Measurements from ENCODE around the gene KDM3B. TPM values are rescaled to one million over a fixed set of nuclear protein-coding genes. Genes with fewer than 3 reads are reported as not detected.

KDM3B gene
- total and polyA plus RNA-seq, 9 of the 15 experiments (the other 6 are each of a cell fraction or from before 2014, with no cell fraction given): 13.8 to 62.8 (median 41.9) TPM

GRCh38 chr5:138352722-138353559, 456 bp downstream of the KDM3B start (continued):
- TF ChIP-seq ZNF639 (CRISPR knock-in tag; conservative IDR thresholded peaks at IDR 0.05 in 1 of 2, IDR thresholded peaks at IDR 0.05 in 1 of 2) (peak in 1 of 2 experiments; percentile 94; a peak in 2 of 4 replicates), HOXB6 (CRISPR knock-in tag; IDR thresholded peaks at IDR 0.05; ENCODE audit: borderline replicate concordance) (no peak), YY1 (IDR thresholded peaks at IDR 0.05; ENCODE audit: borderline replicate concordance in 1 of 3, control insufficient read depth in 1 of 3, extremely low read depth in 1 of 3, insufficient read depth in 3 of 3, insufficient read length in 1 of 3, insufficient replicate concordance in 2 of 3, low read depth in 1 of 3, low read length in 2 of 3) (peak in 2 of 3 experiments; percentile 61 to 65), EP300 (IDR thresholded peaks at IDR 0.05; ENCODE audit: low read length) (no peak), SLC30A9 (CRISPR knock-in tag; IDR thresholded peaks at IDR 0.05) (no peak), OTX1 (CRISPR knock-in tag; IDR thresholded peaks at IDR 0.05) (no peak), SIN3B (IDR thresholded peaks at IDR 0.05; ENCODE audit: low read depth) (peak; percentile 46; the same call in 1 of the 2 replicates), TCF7 (IDR thresholded peaks at IDR 0.05; ENCODE audit: borderline replicate concordance) (0 out of 2 replicates have a peak, but pooled peaks have one; percentile 19), KAT7 (CRISPR knock-in tag; IDR thresholded peaks at IDR 0.05; ENCODE audit: borderline replicate concordance) (0 out of 2 replicates have a peak, but pooled peaks have one; percentile 38), ATF6 (CRISPR knock-in tag; IDR thresholded peaks at IDR 0.05) (0 out of 2 replicates have a peak, but pooled peaks have one; percentile 56), THRB (CRISPR knock-in tag; conservative IDR thresholded peaks at IDR 0.05) (no peak), ZNF644 (tag; IDR thresholded peaks at IDR 0.05; ENCODE audit: low read depth) (no peak), TFAP4 (CRISPR knock-in tag; IDR thresholded peaks at IDR 0.05; ENCODE audit: borderline replicate concordance) (peak; percentile 62; the same call in 1 of the 2 replicates), ZNF395 (CRISPR knock-in tag; IDR thresholded peaks at IDR 0.05) (peak; percentile 64; the same call in 1 of the 2 replicates)
